ENCODE results near the gene RNASE7. TPM values are rescaled to one million over a fixed set of nuclear protein-coding genes. Genes with fewer than 3 reads are reported as not detected.

The RNASE7 gene
- total RNA-seq, 4 donors from 2014 or later = 0.23 TPM; not detected in 3

- 50% methylated on average over 3 to 4 of the region's 36 CpGs for WGBS, 2 donors (ENCODE audit: low coverage in 1 of 2)
- peaks cover 0 to 64% (median 17%) of the 10 kb centered on the region in 3 donors for H3K4me1 ChIP-seq
These were observed 50.9 kb downstream of the RNASE7 start for GRCh38 chr14:21093018-21093417.

More at GRCh38 chr14:21093018-21093417, 50.9 kb downstream of the RNASE7 start:
- Histone ChIP-seq H3K9me3 (no peaks in the 10 kb centered on the region), H3K27me3 (no peaks in the 10 kb centered on the region), H3K4me3 (no peak overlapping the region), H3K27ac (peak overlapping the region in 1 of 4 donors; percentile 59), H3K36me3 (peaks cover 0 to 53% of the 10 kb centered on the region in 2 donors)
- TF ChIP-seq CTCF (IDR thresholded peaks at IDR 0.05) (no peak), EP300 (IDR thresholded peaks at IDR 0.05) (no peak), POLR2AphosphoS5 (IDR thresholded peaks at IDR 0.05) (no peak), POLR2A (IDR thresholded peaks at IDR 0.05) (no peak)
- no peak for ATAC-seq

Other genes with a start within 250 kb of the RNASE7 start
- 100 to 1,000 TPM in 3 of 4 donors, 10 to 100 TPM in 1; 87.2 to 780 (median 336) TPM for gene RNASE1, start 239.5 kb upstream of the RNASE7 start, total RNA-seq
- not detected for gene RNASE3, start 151.0 kb upstream of the RNASE7 start, total RNA-seq
- 1 to 10 TPM in 2 of 4 donors, under 1 TPM in 1, not detected in 1; 0.93 to 7.2 (median 1.8) TPM for gene RNASE2, start 86.9 kb upstream of the RNASE7 start, total RNA-seq
- 10 to 100 TPM; 25.2 to 94.9 (median 64.1) TPM for gene METTL17, start 52.4 kb upstream of the RNASE7 start, total RNA-seq
- under 1 TPM in 1 of 4 donors, not detected in 3; 0.59 TPM for gene SLC39A2, start 43.1 kb upstream of the RNASE7 start, total RNA-seq
- gene NDRG2, start 17.3 kb upstream of the RNASE7 start, total RNA-seq = 100 to 1,000 TPM; 155 to 259 (median 187) TPM
- not detected for gene TPPP2, start 12.1 kb upstream of the RNASE7 start, total RNA-seq
- gene RNASE13, start 7.6 kb upstream of the RNASE7 start, total RNA-seq = not detected
- gene RNASE8, start 15.5 kb downstream of the RNASE7 start, total RNA-seq = not detected
- gene ARHGEF40, start 27.9 kb downstream of the RNASE7 start, total RNA-seq = 10 to 100 TPM; 18.6 to 37.6 (median 26.8) TPM
- 100 to 1,000 TPM in 1 of 4 donors, 10 to 100 TPM in 3; 42.5 to 112 (median 77.4) TPM for gene ZNF219, start 56.3 kb downstream of the RNASE7 start, total RNA-seq
- gene TMEM253, start 58.7 kb downstream of the RNASE7 start, total RNA-seq = under 1 TPM in 1 of 4 donors, not detected in 3; 0.94 TPM
- gene OR5AU1, start 113.7 kb downstream of the RNASE7 start, total RNA-seq = not detected
- 100 to 1,000 TPM; 356 to 544 (median 505) TPM for gene HNRNPC, start 227.1 kb downstream of the RNASE7 start, total RNA-seq
- under 1 TPM in 3 of 4 donors, not detected in 1; 0.13 to 0.62 (median 0.23) TPM for gene RPGRIP1, start 237.7 kb downstream of the RNASE7 start, total RNA-seq

Data from gastroesophageal sphincter (tissue), 4 donors.